Fibroblast of lung (primary cell): ENCODE results near the gene KLF17.

Experiments
- CTCF ChIP-seq, 2 donors: IDR thresholded peaks in 1 of 2; conservative IDR thresholded peaks in 1 of 2; 1 replicate in 1 of 2; 2 replicates in 1 of 2; pipeline ENCODE4 v1.5.1; 2011 to 2012; ENCODE audit warnings: low read length in 2 of 2, control low read depth in 1 of 2, inconsistent platforms in 1 of 2, low read depth in 1 of 2, mild to moderate bottlenecking in 1 of 2
- EZH2 ChIP-seq: IDR thresholded peaks from 2 replicates; pipeline ENCODE4 v1.5.1; 2012; ENCODE audit warnings: low read length, control low read depth, mild to moderate bottlenecking; ENCODE audit errors: missing control alignments

DNA sequence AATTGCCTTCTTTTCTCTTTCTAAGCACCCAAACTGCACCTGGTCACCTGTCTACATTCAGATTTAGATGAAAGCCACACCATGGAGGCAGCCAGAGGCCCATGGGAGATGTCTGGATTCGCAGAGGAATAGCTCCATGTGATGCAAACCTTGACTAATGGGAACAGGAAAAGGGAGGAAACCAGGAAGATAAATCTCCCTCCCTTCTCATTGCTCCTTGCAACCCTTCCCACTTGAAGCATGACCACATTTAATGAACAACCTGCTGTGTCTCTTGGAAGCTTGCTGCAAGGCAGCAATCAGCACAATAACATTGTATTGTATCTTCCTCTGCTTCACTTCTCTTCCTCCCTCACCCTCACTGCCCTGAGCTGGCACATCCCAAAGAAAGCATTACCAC, 42.6 kb upstream of the KLF17 start:
- TF ChIP-seq CTCF (conservative IDR thresholded peaks at IDR 0.05 in 1 of 2, IDR thresholded peaks at IDR 0.05 in 1 of 2; ENCODE audit: low read depth in 1 of 2, low read length in 2 of 2), result no peak
- TF ChIP-seq EZH2, result no peak
